Small intestine (tissue), 16 donors: ENCODE measurements around the gene OXT. TPM values are rescaled to one million over a fixed set of nuclear protein-coding genes. Genes with fewer than 3 reads are reported as not detected.
A peak's percentile ranks its signal among the peaks of the same experiment; 100 is the strongest.
"Not testable (repeated sequence)": the region's sequence is repeated elsewhere in the genome, so short reads cannot be mapped to it uniquely, and the experiment has no call there.

Experiments used
- DNase-seq, 2 donors: peaks; one replicate each; pipeline versions ENCODE4 v3.0.0 to v3.0.0-alpha.2; 2013
- FAIRE-seq: peaks from 2 replicates; lab custom pipeline; 2012; peaks lifted over from hg19 to GRCh38; lab: Jason Lieb, UNC
- H3K27ac ChIP-seq, 3 donors: one replicate each; pipeline ENCODE4 v1.5.1; 2013; ENCODE audit warnings: low read length in 2 of 3, mild to moderate bottlenecking in 2 of 3, control low read depth in 1 of 3, inconsistent platforms in 1 of 3, low read depth in 1 of 3, moderate library complexity in 1 of 3
- H3K27me3 ChIP-seq, 3 donors: one replicate each; pipeline ENCODE4 v1.6.1; 2013; ENCODE audit warnings: low read length in 3 of 3, inconsistent platforms in 1 of 3; ENCODE audit not compliant: control insufficient read depth in 3 of 3, insufficient read depth in 3 of 3
- H3K36me3 ChIP-seq, 3 donors: one replicate each; pipeline ENCODE4 v1.6.1; 2013; ENCODE audit warnings: low read length in 3 of 3, inconsistent platforms in 1 of 3, low read depth in 1 of 3, mild to moderate bottlenecking in 1 of 3, moderate library complexity in 1 of 3; ENCODE audit not compliant: control insufficient read depth in 3 of 3, insufficient read depth in 2 of 3
- H3K4me1 ChIP-seq, 3 donors: one replicate each; pipeline ENCODE4 v1.6.1; 2013; ENCODE audit warnings: low read length in 2 of 3, inconsistent platforms in 1 of 3, low read depth in 1 of 3, mild to moderate bottlenecking in 1 of 3, moderate library complexity in 1 of 3; ENCODE audit not compliant: control insufficient read depth in 3 of 3, insufficient read depth in 2 of 3
- H3K4me3 ChIP-seq, 3 donors: one replicate each; pipeline ENCODE4 v1.5.1; 2013; ENCODE audit warnings: low read length in 3 of 3, control low read depth in 1 of 3, inconsistent platforms in 1 of 3, low read depth in 1 of 3, mild to moderate bottlenecking in 1 of 3, moderate library complexity in 1 of 3
- H3K9me3 ChIP-seq, 2 donors: one replicate each; pipeline ENCODE4 v1.6.1; 2013; ENCODE audit warnings: low read depth in 1 of 2, low read length in 1 of 2; ENCODE audit not compliant: control insufficient read depth in 2 of 2, insufficient read depth in 1 of 2
- WGBS, 3 donors: extraction: QIAGEN DNeasy Blood & Tissue Kit; methylation state at CpG; one replicate each; pipeline ENCODE4 v1.1.7; 2013; 5-methylcytosine and 5-hydroxymethylcytosine counted together
- long read RNA-seq, 10 donors: transcript quantifications; one replicate each; lab custom pipeline, GENCODE V29; 2026
- polyA plus RNA-seq, 4 donors: library from polyadenylated mRNA; stranded (reverse) in 3 of 4; unstranded in 1 of 4; fragments of 200-250 nt in 3 of 4; fragments of 120-200 nt in 1 of 4; gene quantifications; one replicate each; pipeline versions ENCODE4 v1.2.1 to v1.2.3, GENCODE V29; 2013
- donor health status: healthy with polysubstance abuse.
- donor health status: control.
- donor health status: control.
- donor health status: Bipolar disorder and iron deficiency.
- donor health status: healthy.

The OXT gene
- polyA plus RNA-seq, result 10 to 100 TPM in 2 of 4 donors, 1 to 10 TPM in 2; 2.7 to 45.8 (median 20.9) TPM
- long read RNA-seq, donor 1, partial matches to known transcripts, result 14 of 14 reads
- long read RNA-seq, donor 1, other reads (novel, unspliced or antisense), result 0 of 14 reads
- long read RNA-seq, donor 2, result 0 reads
- long read RNA-seq, donor 3, partial matches to known transcripts, result 9 of 9 reads
- long read RNA-seq, donor 3, other reads (novel, unspliced or antisense), result 0 of 9 reads
- long read RNA-seq, donor 4, result 0 reads
- long read RNA-seq, donor 5, result 0 reads
- long read RNA-seq, donor 6, partial matches to known transcripts, result 6 of 6 reads
- long read RNA-seq, donor 6, other reads (novel, unspliced or antisense), result 0 of 6 reads
- long read RNA-seq, donor 7, result 0 reads
- long read RNA-seq, donor 8, result 0 reads
- long read RNA-seq, donor 9, result 0 reads
- long read RNA-seq, donor 10, result 0 reads

DNA sequence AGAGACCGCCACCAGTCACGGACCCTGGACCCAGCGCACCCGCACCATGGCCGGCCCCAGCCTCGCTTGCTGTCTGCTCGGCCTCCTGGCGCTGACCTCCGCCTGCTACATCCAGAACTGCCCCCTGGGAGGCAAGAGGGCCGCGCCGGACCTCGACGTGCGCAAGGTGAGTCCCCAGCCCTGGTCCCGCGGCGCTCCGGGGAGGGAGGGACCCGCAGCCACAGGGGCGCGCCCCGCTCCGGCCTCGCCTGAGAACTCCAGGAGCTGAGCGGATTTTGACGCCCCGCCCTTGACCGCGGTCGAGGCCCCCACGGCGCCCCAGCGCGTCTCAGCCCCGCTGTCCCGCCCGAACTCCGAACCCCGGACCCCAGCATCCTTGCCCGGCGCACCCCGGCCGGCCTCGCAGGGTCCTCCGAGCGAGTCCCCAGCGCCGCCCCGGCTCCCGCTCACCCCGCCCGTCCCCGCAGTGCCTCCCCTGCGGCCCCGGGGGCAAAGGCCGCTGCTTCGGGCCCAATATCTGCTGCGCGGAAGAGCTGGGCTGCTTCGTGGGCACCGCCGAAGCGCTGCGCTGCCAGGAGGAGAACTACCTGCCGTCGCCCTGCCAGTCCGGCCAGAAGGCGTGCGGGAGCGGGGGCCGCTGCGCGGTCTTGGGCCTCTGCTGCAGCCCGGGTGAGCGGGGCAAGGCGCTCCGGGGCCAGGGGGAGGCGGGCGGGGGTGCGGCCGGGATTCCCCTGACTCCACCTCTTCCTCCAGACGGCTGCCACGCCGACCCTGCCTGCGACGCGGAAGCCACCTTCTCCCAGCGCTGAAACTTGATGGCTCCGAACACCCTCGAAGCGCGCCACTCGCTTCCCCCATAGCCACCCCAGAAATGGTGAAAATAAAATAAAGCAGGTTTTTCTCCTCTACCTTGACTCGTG is at the start of gene OXT:
Gene OXT, plus strand, starts transcription at position 11 of the 920 bp plus-strand sequence. Its CDS starts 36 bp downstream, at position 47.
- peaks cover 0 to 4% of the 10 kb centered on the region in 2 donors for H3K9me3 ChIP-seq
- FAIRE-seq (no peak), DNase-seq (peak; percentile 54 to 75)
- H3K27ac ChIP-seq, result no peak within 1 kb of the TSS
- peaks cover 0 to 4% (median 0%) of the 10 kb centered on the region in 3 donors for H3K36me3 ChIP-seq
- peaks cover 0 to 9% (median 0%) of the 10 kb centered on the region in 3 donors for H3K27me3 ChIP-seq
- 10 to 19% (median 15%) methylated on average over 52 to 95 of the region's 95 CpGs for WGBS, 3 donors
- peak within 1 kb of the TSS; percentile 35 to 62 (median 51) for H3K4me3 ChIP-seq
- H3K4me1 ChIP-seq, result peaks cover 0 to 13% (median 3%) of the 10 kb centered on the region in 3 donors

DNA sequence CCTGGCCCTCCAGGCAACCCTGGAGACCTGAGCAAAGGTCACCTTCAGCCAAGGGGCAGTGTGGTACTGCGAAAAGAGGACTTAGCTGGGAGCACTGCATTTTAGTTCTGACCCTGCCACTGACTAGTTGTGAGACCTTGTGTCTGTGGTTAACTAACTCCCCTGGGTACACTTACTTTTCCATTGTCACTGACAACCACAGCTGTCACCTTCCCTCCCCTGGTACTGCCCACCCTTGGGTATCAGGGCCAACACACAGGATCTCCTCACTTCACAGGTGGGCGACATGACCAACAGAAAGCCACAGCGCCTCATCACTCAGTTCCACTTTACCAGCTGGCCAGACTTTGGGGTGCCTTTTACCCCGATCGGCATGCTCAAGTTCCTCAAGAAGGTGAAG is 49.6 kb upstream of the OXT start:
- FAIRE-seq, result no peak
- Histone ChIP-seq H3K36me3 (peaks cover 2 to 48% (median 23%) of the 10 kb centered on the region in 3 donors), H3K27me3 (no peaks in the 10 kb centered on the region), H3K9me3 (no peaks in the 10 kb centered on the region), H3K4me3 (no peak overlapping the region), H3K4me1 (peaks cover 0 to 4% (median 0%) of the 10 kb centered on the region in 3 donors), H3K27ac (no peak overlapping the region)
- WGBS, 3 donors, result 94 to 99% (median 96%) methylated on average over 5 of the region's 5 CpGs
- no peak for DNase-seq

DNA sequence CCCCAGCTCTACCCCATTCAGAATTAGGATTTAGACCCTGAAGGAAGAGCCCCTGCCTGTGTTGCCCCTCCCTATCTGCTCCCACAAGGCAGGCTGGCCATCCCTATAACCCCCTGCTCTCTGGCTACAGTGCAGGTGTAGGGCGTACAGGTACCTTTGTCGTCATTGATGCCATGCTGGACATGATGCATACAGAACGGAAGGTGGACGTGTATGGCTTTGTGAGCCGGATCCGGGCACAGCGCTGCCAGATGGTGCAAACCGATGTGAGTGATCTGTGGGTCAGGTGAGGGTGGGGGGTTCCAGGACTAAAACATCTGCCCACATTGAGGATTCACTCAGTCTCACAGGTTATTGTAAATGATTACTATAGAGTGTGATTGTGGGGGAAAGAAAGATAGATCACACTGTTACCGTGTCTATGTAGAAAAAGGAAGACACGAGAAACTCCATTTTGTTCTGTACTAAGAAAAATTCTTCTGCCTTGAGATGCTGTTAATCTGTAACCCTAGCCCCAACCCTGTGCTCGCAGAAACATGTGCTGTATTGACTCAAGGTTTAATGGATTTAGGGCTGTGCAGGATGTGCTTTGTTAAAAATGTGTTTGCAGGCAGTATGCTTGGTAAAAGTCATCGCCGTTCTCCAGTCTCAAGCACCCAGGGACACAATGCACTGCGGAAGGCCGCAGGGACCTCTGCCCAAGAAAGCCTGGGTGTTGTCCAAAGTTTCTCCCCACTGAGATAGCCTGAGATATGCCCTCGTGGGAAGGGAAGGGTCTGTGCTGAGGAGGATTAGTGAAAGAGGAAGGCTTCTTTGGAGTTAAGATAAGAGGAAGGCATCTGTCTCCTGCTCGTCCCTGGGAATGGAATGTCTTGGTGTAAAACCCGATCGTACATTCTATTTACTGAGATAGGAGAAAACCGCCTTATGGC is 48.6 kb upstream of the OXT start:
- not testable (repeated sequence) for H3K9me3 ChIP-seq, H3K4me1 ChIP-seq, H3K4me3 ChIP-seq, H3K27ac ChIP-seq, DNase-seq, FAIRE-seq, H3K27me3 ChIP-seq
- H3K36me3 ChIP-seq, result peaks cover 2 to 57% (median 27%) of the 10 kb centered on the region in 3 donors
- WGBS, 3 donors, result 84 to 93% (median 84%) methylated on average over 19 to 20 of the region's 20 CpGs

DNA sequence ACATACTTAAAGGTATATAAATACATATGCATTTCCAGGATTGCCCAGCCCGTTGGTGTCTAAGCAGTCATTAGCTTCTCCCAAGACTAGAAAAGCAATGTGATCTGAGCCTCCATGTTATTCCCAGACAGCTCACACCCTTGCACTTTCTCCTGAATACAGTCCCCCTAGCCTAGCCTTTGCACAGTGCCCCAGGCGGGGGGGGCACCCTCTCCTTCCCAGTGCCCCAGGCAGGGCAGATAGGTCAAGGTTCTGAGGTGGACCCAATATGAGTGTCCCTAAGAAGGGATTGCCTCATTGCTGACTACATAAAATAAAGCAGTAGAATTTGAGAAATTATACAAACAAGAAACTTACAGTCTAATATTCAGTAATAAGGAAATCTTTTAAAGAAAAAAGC is 43.4 kb upstream of the OXT start:
- H3K27ac ChIP-seq, result no peak overlapping the region
- FAIRE-seq (no peak), DNase-seq (no peak)
- no peaks in the 10 kb centered on the region for H3K27me3 ChIP-seq
- H3K4me3 ChIP-seq, result no peak overlapping the region
- H3K36me3 ChIP-seq, result peaks cover 4 to 53% (median 35%) of the 10 kb centered on the region in 3 donors
- H3K9me3 ChIP-seq, result no peaks in the 10 kb centered on the region
- H3K4me1 ChIP-seq, result no peaks in the 10 kb centered on the region
- 60 to 78% (median 62%) methylated on average over 2 of the region's 2 CpGs for WGBS, 3 donors

DNA sequence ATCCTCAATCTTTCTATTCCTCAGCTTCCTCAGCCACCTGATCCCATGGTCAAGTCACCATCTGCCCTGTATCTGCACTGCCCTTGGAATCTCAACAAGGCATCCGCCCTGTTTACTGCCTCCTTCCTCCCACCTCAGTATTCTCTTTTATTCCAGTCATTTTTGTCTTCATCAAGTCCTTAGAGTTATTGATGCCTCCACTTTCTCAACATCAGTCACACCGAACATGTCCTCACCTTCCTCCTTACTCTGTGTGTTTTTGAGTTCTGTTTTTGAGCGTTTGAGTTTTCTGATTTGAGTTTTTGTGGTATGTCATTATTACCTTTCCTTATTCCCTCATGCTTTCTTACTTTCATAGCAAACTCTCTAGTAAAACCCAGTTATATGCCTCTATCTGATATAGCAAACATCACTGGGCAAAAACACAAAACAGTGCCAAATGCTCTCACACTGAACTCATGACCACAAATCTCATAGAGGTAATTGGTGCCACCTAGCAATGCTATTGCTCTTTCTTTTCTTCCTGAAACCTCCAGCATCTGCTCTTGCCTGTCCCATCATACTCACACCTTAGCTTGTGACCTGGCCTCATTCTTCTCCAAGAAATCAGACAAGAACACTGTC is 39.8 kb upstream of the OXT start:
- 88 to 96% (median 92%) methylated on average over 3 of the region's 3 CpGs for WGBS, 3 donors
- H3K27ac ChIP-seq, result no peak overlapping the region
- no peaks in the 10 kb centered on the region for H3K4me1 ChIP-seq
- no peak overlapping the region for H3K4me3 ChIP-seq
- DNase-seq (no peak), FAIRE-seq (no peak)
- H3K27me3 ChIP-seq, result no peaks in the 10 kb centered on the region
- no peaks in the 10 kb centered on the region for H3K9me3 ChIP-seq
- H3K36me3 ChIP-seq, result peaks cover 6 to 63% (median 28%) of the 10 kb centered on the region in 3 donors

DNA sequence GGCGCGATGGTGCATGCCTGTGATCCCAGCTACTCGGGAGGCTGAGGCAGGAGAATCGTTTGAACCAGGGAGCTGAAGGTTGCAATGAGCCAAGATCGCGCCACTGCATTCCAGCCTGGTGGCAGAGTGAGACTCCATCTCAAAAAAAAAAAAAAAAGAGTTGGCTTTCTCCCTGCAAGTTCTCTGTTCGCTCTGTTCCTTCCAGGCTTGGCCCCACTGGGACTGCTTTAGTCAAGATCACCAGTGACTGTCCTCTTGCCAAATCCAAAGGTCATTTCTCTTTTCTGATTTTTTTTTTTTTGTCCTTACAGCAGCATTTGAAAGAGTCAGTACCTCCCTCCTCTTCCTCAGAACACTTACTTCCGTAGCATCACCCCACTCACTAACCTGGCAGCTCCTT is 38.8 kb upstream of the OXT start:
- 91 to 97% (median 96%) methylated on average over 8 of the region's 8 CpGs for WGBS, 3 donors
- H3K4me1 ChIP-seq, result no peaks in the 10 kb centered on the region
- no peak overlapping the region for H3K4me3 ChIP-seq
- no peak overlapping the region for H3K27ac ChIP-seq
- H3K27me3 ChIP-seq, result no peaks in the 10 kb centered on the region
- H3K36me3 ChIP-seq, result peaks cover 6 to 63% (median 24%) of the 10 kb centered on the region in 3 donors
- H3K9me3 ChIP-seq, result no peaks in the 10 kb centered on the region
- no peak for FAIRE-seq
- DNase-seq, result no peak

DNA sequence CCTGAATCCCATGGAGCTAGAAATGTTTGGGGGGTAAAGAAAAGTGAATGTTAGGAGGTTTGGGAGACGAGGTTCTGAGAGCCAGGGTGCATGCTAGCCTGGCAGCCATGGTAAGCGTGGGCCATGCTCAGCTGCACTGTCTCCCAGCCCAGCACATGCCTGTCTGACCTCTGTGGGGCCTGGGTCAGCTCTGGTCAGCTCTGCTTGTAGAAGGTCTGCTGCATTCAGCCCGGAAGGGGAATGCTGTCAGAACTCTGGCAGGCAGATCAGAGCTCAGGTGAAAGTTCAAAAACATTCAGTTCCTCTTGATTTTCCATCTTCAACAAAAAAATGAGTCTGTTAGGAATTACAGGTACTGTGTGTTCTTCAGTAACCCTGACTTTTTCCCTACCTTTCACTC is 33.8 kb upstream of the OXT start:
- Histone ChIP-seq H3K4me1 (peaks cover 0 to 6% (median 0%) of the 10 kb centered on the region in 3 donors), H3K27me3 (no peaks in the 10 kb centered on the region), H3K27ac (no peak overlapping the region), H3K4me3 (no peak overlapping the region), H3K9me3 (no peaks in the 10 kb centered on the region), H3K36me3 (peaks cover 10 to 73% (median 17%) of the 10 kb centered on the region in 3 donors)
- DNase-seq, result no peak
- no peak for FAIRE-seq
- 89 to 94% (median 89%) methylated on average over 3 of the region's 3 CpGs for WGBS, 3 donors
